Right lobe of liver (tissue), 6 donors: ENCODE results near the gene MZF1. TPM values are rescaled to one million over a fixed set of nuclear protein-coding genes. Genes with fewer than 3 reads are reported as not detected.

Source experiments
- ATAC-seq, 4 donors: fragments of 200-7000 bp; cut with Tn5 transposase; one replicate each; pipeline ENCODE4 v1.9.1; 2020; ENCODE audit warnings: mild to moderate bottlenecking in 4 of 4, moderate library complexity in 4 of 4
- DNase-seq, 3 donors: peaks; one replicate each; pipeline ENCODE4 v3.0.0-alpha.2; 2020
- H3K27ac ChIP-seq, 3 donors: fragments of 200-600 bp; one replicate each; pipeline ENCODE4 v1.8.0; 2022
- H3K27me3 ChIP-seq, 2 donors: fragments of 200-600 bp; one replicate each; pipeline ENCODE4 v1.8.0; 2022
- H3K36me3 ChIP-seq, 4 donors: fragments of 200-600 bp; sonication (generic) in 1 of 4; one replicate each; pipeline versions ENCODE4 v1.5.1 to v1.8.0; 2017 to 2022; ENCODE audit warnings: control low read depth in 1 of 4
- H3K4me1 ChIP-seq, 4 donors: fragments of 200-600 bp; sonication (generic) in 1 of 4; one replicate each; pipeline versions ENCODE4 v1.5.1 to v1.8.0; 2017 to 2022; ENCODE audit warnings: control low read depth in 1 of 4
- H3K4me3 ChIP-seq, 3 donors: fragments of 200-600 bp; one replicate each; pipeline ENCODE4 v1.8.0; 2022
- H3K9me3 ChIP-seq, 4 donors: fragments of 200-600 bp; sonication (generic) in 1 of 4; one replicate each; pipeline versions ENCODE4 v1.5.1 to v1.8.0; 2017 to 2022; ENCODE audit warnings: control low read depth in 1 of 4
- CTCF ChIP-seq, 4 donors: fragments of 200-600 bp in 3 of 4; fragments of 450-650 bp in 1 of 4; IDR thresholded peaks; one replicate each; pipeline versions ENCODE4 v1.5.1 to v1.8.0; 2016 to 2022; ENCODE audit warnings: antibody characterized with exemption in 4 of 4, mild to moderate bottlenecking in 2 of 4
- POLR2A ChIP-seq: fragments of 450-650 bp; IDR thresholded peaks from one replicate; pipeline ENCODE4 v1.6.1; 2017; ENCODE audit warnings: antibody characterized with exemption, mild to moderate bottlenecking
- WGBS: methylation state at CpG from one replicate; pipeline ENCODE4 v1.1.6; 2018; ENCODE audit warnings: low coverage, low lambda C conversion rate; ENCODE audit not compliant: insufficient coverage; ENCODE audit errors: missing lambda C conversion rate; 5-methylcytosine and 5-hydroxymethylcytosine counted together
- intact Hi-C, 2 donors: fragments of 100-400 bp; cut with DNase I; formaldehyde crosslinking; loops; one replicate each; pipeline versions ENCODE4 v1.11.2 to v1.14.1; 2022
- total RNA-seq, 6 experiments: library from RNA; depleted of rRNA in 2 of 6; stranded (reverse); fragments of >200 nt in 2 of 6; fragmentation: NEBNext Ultra II Directional in 3 of 6; extraction: Animal tissue kit (Norgen Biotek cat#: 25700) in 3 of 6; gene quantifications; one replicate each; pipeline versions ENCODE4 v1.1.0 to v1.2.4, GENCODE V29; 2016 to 2023
- donor health status: DM: no; HTN: yes; CAD: no.
- donor health status: DM: no; HTN: no; CAD: no.
- donor health status: DM: no; HTN: no; CAD: no.
- donor health status: DM: no; HTN: yes; CAD: no.
- donor health status: DM: no; HTN: yes; CAD: no.

Gene MZF1
- total RNA-seq, 6 experiments from 2014 or later = 8.2 to 19.9 (median 14.1) TPM

DNA sequence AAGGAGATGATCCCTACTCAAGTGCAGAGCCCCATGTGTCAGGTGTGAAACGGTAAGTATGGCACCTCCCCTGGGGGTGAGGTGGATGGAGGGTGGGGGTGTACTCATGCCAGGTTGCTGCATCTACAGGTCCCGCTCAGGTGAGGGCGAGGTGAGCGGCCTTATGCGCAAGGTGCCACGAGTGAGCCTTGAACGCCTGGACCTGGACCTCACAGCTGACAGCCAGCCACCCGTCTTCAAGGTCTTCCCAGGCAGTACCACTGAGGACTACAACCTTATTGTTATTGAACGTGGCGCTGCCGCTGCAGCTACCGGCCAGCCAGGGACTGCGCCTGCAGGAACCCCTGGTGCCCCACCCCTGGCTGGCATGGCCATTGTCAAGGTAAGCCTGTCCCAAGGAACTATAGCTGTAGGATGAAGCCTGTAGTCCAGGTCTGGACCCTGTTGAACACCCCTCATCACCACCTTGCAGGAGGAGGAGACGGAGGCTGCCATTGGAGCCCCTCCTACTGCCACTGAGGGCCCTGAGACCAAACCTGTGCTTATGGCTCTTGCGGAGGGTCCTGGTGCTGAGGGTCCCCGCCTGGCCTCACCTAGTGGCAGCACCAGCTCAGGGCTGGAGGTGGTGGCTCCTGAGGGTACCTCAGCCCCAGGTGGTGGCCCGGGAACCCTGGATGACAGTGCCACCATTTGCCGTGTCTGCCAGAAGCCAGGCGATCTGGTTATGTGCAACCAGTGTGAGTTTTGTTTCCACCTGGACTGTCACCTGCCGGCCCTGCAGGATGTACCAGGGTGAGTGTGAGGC lies 24.1 kb downstream of the MZF1 start:
- no CpG with 5 or more reads among the region's 20 CpGs for WGBS
- DNase-seq (no peak), ATAC-seq (no peak)
- H3K4me1 ChIP-seq = peaks cover 0 to 21% (median 10%) of the 10 kb centered on the region in 4 donors
- H3K36me3 ChIP-seq = peaks cover 17 to 61% (median 39%) of the 10 kb centered on the region in 4 donors
- H3K27me3 ChIP-seq = no peaks in the 10 kb centered on the region
- H3K27ac ChIP-seq = no peak overlapping the region
- no peak overlapping the region for H3K4me3 ChIP-seq
- intact Hi-C loops = no loop called here
- TF ChIP-seq CTCF (IDR thresholded peaks at IDR 0.05) (no peak), POLR2A (no peak)
- no peaks in the 10 kb centered on the region for H3K9me3 ChIP-seq

DNA sequence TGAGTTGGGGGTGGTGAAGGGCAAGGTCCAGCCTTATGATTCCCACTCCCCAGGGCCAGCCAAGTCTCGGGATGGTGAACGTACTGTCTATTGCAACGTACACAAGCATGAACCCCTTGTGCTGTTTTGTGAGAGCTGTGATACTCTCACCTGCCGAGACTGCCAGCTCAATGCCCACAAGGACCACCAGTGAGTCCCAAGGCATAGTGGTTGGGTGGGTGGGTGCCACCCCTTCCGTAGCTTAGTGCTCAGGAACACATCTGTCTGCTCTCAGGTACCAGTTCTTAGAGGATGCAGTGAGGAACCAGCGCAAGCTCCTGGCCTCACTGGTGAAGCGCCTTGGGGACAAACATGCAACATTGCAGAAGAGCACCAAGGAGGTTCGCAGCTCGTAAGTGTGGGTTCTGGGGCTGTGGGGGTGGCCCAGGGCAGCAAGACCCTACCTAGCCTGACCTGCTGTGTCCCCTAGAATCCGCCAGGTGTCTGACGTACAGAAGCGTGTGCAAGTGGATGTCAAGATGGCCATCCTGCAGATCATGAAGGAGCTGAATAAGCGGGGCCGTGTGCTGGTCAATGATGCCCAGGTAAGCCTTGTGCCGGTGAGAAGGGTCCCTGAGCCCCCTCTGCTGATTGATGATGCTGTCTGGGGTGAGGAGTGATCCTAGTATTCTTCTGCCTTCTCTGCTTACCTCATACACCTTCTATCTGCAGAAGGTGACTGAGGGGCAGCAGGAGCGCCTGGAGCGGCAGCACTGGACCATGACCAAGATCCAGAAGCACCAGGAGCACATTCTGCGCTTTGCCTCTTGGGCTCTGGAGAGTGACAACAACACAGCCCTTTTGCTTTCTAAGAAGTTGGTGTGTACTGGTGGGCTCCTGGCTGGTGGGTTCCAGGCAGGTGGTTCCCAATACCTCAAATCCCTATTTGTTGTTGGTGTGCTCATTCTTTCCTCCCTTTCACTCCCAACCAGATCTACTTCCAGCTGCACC lies 25.5 kb downstream of the MZF1 start:
- Histone ChIP-seq H3K4me3 (no peak overlapping the region), H3K27me3 (no peaks in the 10 kb centered on the region), H3K27ac (no peak overlapping the region), H3K36me3 (peaks cover 17 to 56% (median 39%) of the 10 kb centered on the region in 4 donors), H3K9me3 (no peaks in the 10 kb centered on the region), H3K4me1 (peaks cover 0 to 15% (median 7%) of the 10 kb centered on the region in 4 donors)
- ATAC-seq (no peak), DNase-seq (no peak)
- TF ChIP-seq CTCF (IDR thresholded peaks at IDR 0.05) (no peak), POLR2A (no peak)
- intact Hi-C loops = no loop called here
- 90% methylated on average over 5 of the region's 18 CpGs for WGBS

DNA sequence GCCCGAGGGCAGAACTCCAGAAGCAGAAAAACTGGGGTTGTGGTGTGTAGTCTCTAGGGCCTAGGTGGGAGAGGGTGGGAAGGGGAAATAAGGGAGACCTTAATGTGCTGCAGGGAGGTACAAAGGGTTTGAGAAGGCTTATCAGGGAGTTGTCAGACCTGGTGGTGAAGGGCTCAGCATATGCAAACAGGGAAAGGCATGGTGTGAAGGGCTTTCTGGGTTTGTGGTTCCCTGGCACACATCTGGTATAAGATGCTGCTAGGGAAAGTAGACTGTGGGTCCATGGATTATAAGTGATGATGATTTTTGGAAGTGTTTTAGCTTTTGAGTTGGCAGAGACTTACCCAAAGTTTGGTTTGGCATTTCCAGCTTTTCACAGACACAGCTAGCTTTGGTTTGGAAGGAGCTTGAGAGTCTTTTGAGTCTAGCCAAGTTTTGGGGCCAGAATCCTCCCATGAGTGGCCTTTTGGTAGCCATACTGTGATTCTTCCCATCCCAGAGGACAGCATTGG lies 27.1 kb downstream of the MZF1 start:
- no peak for DNase-seq
- Histone ChIP-seq H3K4me3 (peak overlapping the region; percentile 77 to 89 (median 88)), H3K9me3 (no peaks in the 10 kb centered on the region), H3K27me3 (no peaks in the 10 kb centered on the region), H3K36me3 (peaks cover 17 to 40% (median 33%) of the 10 kb centered on the region in 4 donors), H3K27ac (no peak overlapping the region), H3K4me1 (peaks cover 0 to 15% (median 7%) of the 10 kb centered on the region in 4 donors)
- no peak for ATAC-seq
- WGBS = 11% methylated on average over 1 of the region's 1 CpG
- intact Hi-C loops = no loop called here
- TF ChIP-seq CTCF (IDR thresholded peaks at IDR 0.05) = no peak
- no peak for TF ChIP-seq POLR2A

- no peak for ATAC-seq
- intact Hi-C loops = no loop called here
- TF ChIP-seq CTCF (IDR thresholded peaks at IDR 0.05) (no peak), POLR2A (no peak)
- H3K4me3 ChIP-seq = peak overlapping the region; percentile 77 to 89 (median 88)
- H3K9me3 ChIP-seq = no peaks in the 10 kb centered on the region
- no peaks in the 10 kb centered on the region for H3K27me3 ChIP-seq
- peaks cover 17 to 34% (median 29%) of the 10 kb centered on the region in 4 donors for H3K36me3 ChIP-seq
- no peak for DNase-seq
- peak overlapping the region in 2 of 3 donors; percentile 5 to 99 for H3K27ac ChIP-seq
- 6% methylated on average over 20 of the region's 21 CpGs for WGBS
- peaks cover 0 to 15% (median 7%) of the 10 kb centered on the region in 4 donors for H3K4me1 ChIP-seq
These were observed 27.7 kb downstream of the MZF1 start for GRCh38 chr19:58545286-58546018.
